ENCODE measurements around the gene JPH3. TPM values are rescaled to one million over a fixed set of nuclear protein-coding genes. Genes with fewer than 3 reads are reported as not detected.

JPH3 gene
- polyA plus RNA-seq, 2 of the 4 experiments (the other 2 are of a cell fraction), result 0.36 to 1.6 TPM

GRCh38 chr16:87600246-87600645, 2.1 kb upstream of the JPH3 start:
- no peak overlapping the region for H3K27ac ChIP-seq
- CTCF ChIA-PET, result interaction anchor here (0.8 to 2.2 kb wide), 3 partner anchors 11 to 51 kb away, joined by 3 to 10 read pairs (median 6); no protein-coding TSS in a partner anchor
- no peak overlapping the region for H3K4me3 ChIP-seq
- FAIRE-seq, result no peak
- peaks cover 8% of the 10 kb centered on the region; the same call in 1 of the 3 replicates for H3K4me1 ChIP-seq
- ATAC-seq, result no peak
- H3K4me2 ChIP-seq, result no peak overlapping the region
- DNase-seq (ENCODE audit: low read depth in 1 of 2, low spot score in 1 of 2), result no peak
- peaks cover 15% of the 10 kb centered on the region for H3K9me3 ChIP-seq
- POLR2A ChIA-PET, result interaction anchor here (0.6 kb wide), 1 partner anchor 166 kb away, joined by 3 read pairs; no protein-coding TSS in a partner anchor
- TF ChIP-seq MYC (IDR thresholded peaks at IDR 0.05; ENCODE audit: borderline replicate concordance, low read length) (no peak), MAFK (IDR thresholded peaks at IDR 0.05; ENCODE audit: partially characterized antibody) (peak; percentile 57)
- 53% methylated on average over 6 of the region's 6 CpGs for WGBS (ENCODE audit: missing lambda C conversion rate)

- DNase-seq (ENCODE audit: low read depth in 1 of 2, low spot score in 1 of 2), result no peak
- WGBS (ENCODE audit: missing lambda C conversion rate), result 37% methylated on average over 32 of the region's 32 CpGs
- ChIA-PET CTCF (interaction anchor here (1.8 to 2.2 kb wide), 2 partner anchors 13 to 35 kb away, joined by 5 to 10 read pairs; no protein-coding TSS in a partner anchor), POLR2A (interaction anchor here (0.6 kb wide), 1 partner anchor 617 kb away, joined by 3 read pairs; no protein-coding TSS in a partner anchor)
- Histone ChIP-seq H3K27ac (peak overlapping the region; percentile 13 to 81; a peak in 4 of 6 replicates), H3K4me3 (peak overlapping the region; percentile 51), H3K9me3 (peaks cover 15% of the 10 kb centered on the region), H3K4me1 (peaks cover 8% of the 10 kb centered on the region; the same call in 1 of the 3 replicates), H3K4me2 (peak overlapping the region; percentile 93)
- no peak for ATAC-seq
- FAIRE-seq, result no peak
- no peak for TF ChIP-seq KDM5A (IDR thresholded peaks at IDR 0.05)
- no peak for TF ChIP-seq ELK1 (IDR thresholded peaks at IDR 0.05; ENCODE audit: low read depth, low read length)
- TF ChIP-seq MYC (IDR thresholded peaks at IDR 0.05; ENCODE audit: borderline replicate concordance, low read length), result no peak
- no peak for TF ChIP-seq ZSCAN20 (CRISPR knock-in tag; IDR thresholded peaks at IDR 0.05)
- no peak for TF ChIP-seq CEBPB (IDR thresholded peaks at IDR 0.05)
- TF ChIP-seq SMC3 (IDR thresholded peaks at IDR 0.05), result no peak
- no peak for TF ChIP-seq RFX5 (IDR thresholded peaks at IDR 0.05)
- no peak for TF ChIP-seq CHD4 (IDR thresholded peaks at IDR 0.05; ENCODE audit: borderline replicate concordance)
- no peak for TF ChIP-seq BHLHE40 (IDR thresholded peaks at IDR 0.05; ENCODE audit: low read depth, low read length)
- no peak for TF ChIP-seq NPAS2 (CRISPR knock-in tag; IDR thresholded peaks at IDR 0.05; ENCODE audit: borderline replicate concordance)
- no peak for TF ChIP-seq USF2 (IDR thresholded peaks at IDR 0.05)
- no peak for TF ChIP-seq HDAC2 (IDR thresholded peaks at IDR 0.05)
- TF ChIP-seq JUNB (IDR thresholded peaks at IDR 0.05), result no peak
- TF ChIP-seq TP53 (CRISPR knock-in tag; IDR thresholded peaks at IDR 0.05), result no peak
These were observed 817 bp upstream of the JPH3 start for GRCh38 chr16:87601401-87601981.

- CTCF ChIA-PET, result interaction anchor here (0.6 to 3.4 kb wide), 3 partner anchors 14 to 1814 kb away, joined by 3 to 31 read pairs (median 4); no protein-coding TSS in a partner anchor
- DNase-seq (ENCODE audit: low read depth in 1 of 2, low spot score in 1 of 2) (peak in 1 of 2 experiments; percentile 23), FAIRE-seq (no peak), ATAC-seq (peak in 1 of 2 experiments; percentile 55; a peak in 3 of 6 replicates)
- 9% methylated on average over 41 of the region's 97 CpGs for WGBS (ENCODE audit: missing lambda C conversion rate)
- Histone ChIP-seq H3K27ac (peak overlapping the region in 1 of 2 experiments; percentile 53; a peak in 3 of 6 replicates), H3K9me3 (peaks cover 15% of the 10 kb centered on the region), H3K4me3 (peak overlapping the region; percentile 55), H3K4me1 (peaks cover 8% of the 10 kb centered on the region; the same call in 1 of the 3 replicates), H3K4me2 (peak overlapping the region; percentile 98)
- POLR2A ChIA-PET, result no interaction called here
- TF ChIP-seq KDM5A (IDR thresholded peaks at IDR 0.05), result no peak
- TF ChIP-seq PBX3 (IDR thresholded peaks at IDR 0.05), result no peak
- peak; percentile 47; the same call in 1 of the 2 replicates for TF ChIP-seq HDAC2 (IDR thresholded peaks at IDR 0.05)
- no peak for TF ChIP-seq HMGXB4 (CRISPR knock-in tag; IDR thresholded peaks at IDR 0.05; ENCODE audit: borderline replicate concordance)
These were observed 744 bp downstream of the JPH3 start for GRCh38 chr16:87602821-87603683.
